H9 (cell line): ENCODE results near the gene G6PC2. TPM values are rescaled to one million over a fixed set of nuclear protein-coding genes. Genes with fewer than 3 reads are reported as not detected.

Experiments used
- DNase-seq: peaks from one replicate; pipeline ENCODE4 v3.0.0-alpha.2; 2017
- H2AFZ ChIP-seq: one replicate; pipeline ENCODE4 v1.6.1; 2013; ENCODE audit warnings: mild to moderate bottlenecking, low read length, control low read depth, moderate library complexity
- H2AK5ac ChIP-seq: 2 replicates; pipeline ENCODE4 v1.6.1; 2013; ENCODE audit warnings: low read length, control low read depth, mixed read lengths; ENCODE audit not compliant: insufficient read length
- H2BK120ac ChIP-seq: one replicate; pipeline ENCODE4 v1.6.1; 2013; ENCODE audit warnings: low read depth, mild to moderate bottlenecking, low read length, control low read depth, inconsistent platforms; ENCODE audit not compliant: poor library complexity, severe bottlenecking
- H2BK12ac ChIP-seq: 2 replicates; pipeline ENCODE4 v1.6.1; 2013; ENCODE audit warnings: low read length, control low read depth, mixed read lengths, low read depth; ENCODE audit not compliant: insufficient read length
- H2BK15ac ChIP-seq: 2 replicates; pipeline ENCODE4 v1.6.1; 2013; ENCODE audit warnings: low read depth, low read length, control low read depth
- H2BK20ac ChIP-seq: one replicate; pipeline ENCODE4 v1.6.1; 2013; ENCODE audit warnings: low read depth, mild to moderate bottlenecking, low read length, control low read depth, inconsistent platforms; ENCODE audit not compliant: poor library complexity, severe bottlenecking
- H2BK5ac ChIP-seq: 2 replicates; pipeline ENCODE4 v1.6.1; 2013; ENCODE audit warnings: low read length, control low read depth, mixed read lengths; ENCODE audit not compliant: insufficient read length
- H3K14ac ChIP-seq: 2 replicates; pipeline ENCODE4 v1.6.1; 2013; ENCODE audit warnings: low read length, control low read depth; ENCODE audit not compliant: insufficient read depth
- H3K18ac ChIP-seq: 2 replicates; pipeline ENCODE4 v1.6.1; 2013; ENCODE audit warnings: low read depth, mild to moderate bottlenecking, mixed read lengths, low read length, control low read depth; ENCODE audit not compliant: insufficient read length
- H3K23ac ChIP-seq: 2 replicates; pipeline ENCODE4 v1.6.1; 2013; ENCODE audit warnings: low read length, control low read depth, mixed read lengths, low read depth; ENCODE audit not compliant: insufficient read length
- H3K23me2 ChIP-seq: 2 replicates; pipeline ENCODE4 v1.6.1; 2013; ENCODE audit warnings: low read depth, mild to moderate bottlenecking, mixed read lengths, low read length, control low read depth; ENCODE audit not compliant: insufficient read length, poor library complexity, severe bottlenecking
- H3K27ac ChIP-seq: 2 replicates; pipeline ENCODE4 v1.5.1; 2013; ENCODE audit warnings: low read length, control low read depth, mixed read lengths, low read depth; ENCODE audit not compliant: insufficient read length
- H3K27me3 ChIP-seq: 2 replicates; pipeline ENCODE4 v1.6.1; 2013; ENCODE audit warnings: low read length, control low read depth, inconsistent platforms; ENCODE audit not compliant: insufficient read depth
- H3K4ac ChIP-seq: 2 replicates; pipeline ENCODE4 v1.6.1; 2013; ENCODE audit warnings: low read depth, mild to moderate bottlenecking, control low read depth, inconsistent platforms, low read length, moderate library complexity
- H3K4me1 ChIP-seq: 2 replicates; pipeline ENCODE4 v1.6.1; 2013; ENCODE audit warnings: low read length, control low read depth, inconsistent platforms; ENCODE audit not compliant: insufficient read depth
- H3K4me2 ChIP-seq: 2 replicates; pipeline ENCODE4 v1.6.1; 2013; ENCODE audit warnings: low read length, control low read depth, mixed read lengths; ENCODE audit not compliant: insufficient read length, insufficient read depth
- H3K56ac ChIP-seq: 2 replicates; pipeline ENCODE4 v1.6.1; 2013; ENCODE audit warnings: low read depth, mild to moderate bottlenecking, mixed read lengths, low read length, control low read depth; ENCODE audit not compliant: insufficient read length
- H3K79me1 ChIP-seq: 2 replicates; pipeline ENCODE4 v1.6.1; 2013; ENCODE audit warnings: low read depth, mild to moderate bottlenecking, moderate library complexity, low read length, control low read depth, inconsistent platforms; ENCODE audit not compliant: insufficient read depth, poor library complexity, severe bottlenecking
- H3K79me2 ChIP-seq: 2 replicates; pipeline ENCODE4 v1.6.1; 2013; ENCODE audit warnings: low read length, control low read depth, inconsistent platforms; ENCODE audit not compliant: insufficient read depth
- H3K9ac ChIP-seq: 2 replicates; pipeline ENCODE4 v1.6.1; 2013; ENCODE audit warnings: low read length, control low read depth, mixed read lengths; ENCODE audit not compliant: insufficient read length; ENCODE audit errors: extremely low read depth
- H3K9me3 ChIP-seq: one replicate; pipeline ENCODE4 v1.6.1; 2013; ENCODE audit warnings: low read depth, low read length, inconsistent platforms; ENCODE audit not compliant: control insufficient read depth
- H3T11ph ChIP-seq: one replicate; pipeline ENCODE4 v1.6.1; 2013; ENCODE audit warnings: mild to moderate bottlenecking, low read length, control low read depth, inconsistent platforms
- H4K20me1 ChIP-seq: one replicate; pipeline ENCODE4 v1.6.1; 2013; ENCODE audit not compliant: control insufficient read depth, insufficient read length, insufficient read depth
- H4K5ac ChIP-seq: 2 replicates; pipeline ENCODE4 v1.6.1; 2013; ENCODE audit warnings: low read depth, mild to moderate bottlenecking, mixed read lengths, low read length, control low read depth; ENCODE audit not compliant: insufficient read length
- H4K8ac ChIP-seq: replicated peaks from 2 replicates; pipeline ENCODE4 v1.6.1; 2013; ENCODE audit warnings: low read length, control low read depth, mixed read lengths, low read depth; ENCODE audit not compliant: insufficient read length
- H4K91ac ChIP-seq: 2 replicates; pipeline ENCODE4 v1.6.1; 2013; ENCODE audit warnings: low read depth, mild to moderate bottlenecking, moderate library complexity, mixed read lengths, low read length, control low read depth; ENCODE audit not compliant: insufficient read length
- H3K27ac Mint-ChIP-seq, 3 experiments: 2 replicates in 2 of 3; 3 replicates in 1 of 3; pipeline ENCODE4 v1.8.0; 2020 to 2021; ENCODE audit warnings: mixed read lengths in 3 of 3, mild to moderate bottlenecking in 1 of 3, moderate library complexity in 1 of 3
- H3K27me3 Mint-ChIP-seq: 2 replicates; pipeline ENCODE4 v1.8.0; 2021; ENCODE audit warnings: low read depth, mild to moderate bottlenecking, moderate library complexity, mixed read lengths
- H3K36me3 Mint-ChIP-seq, 3 experiments: 2 replicates in 2 of 3; 3 replicates in 1 of 3; pipeline ENCODE4 v1.8.0; 2020 to 2021; ENCODE audit warnings: low read depth in 3 of 3, mixed read lengths in 3 of 3; ENCODE audit not compliant: insufficient read depth in 1 of 3
- H3K4me1 Mint-ChIP-seq, 2 experiments: 2 replicates each; pipeline ENCODE4 v1.8.0; 2020; ENCODE audit warnings: mixed read lengths in 2 of 2
- H3K4me3 Mint-ChIP-seq, 2 experiments: 2 replicates in 1 of 2; 3 replicates in 1 of 2; pipeline ENCODE4 v1.8.0; 2020 to 2021; ENCODE audit warnings: mild to moderate bottlenecking in 2 of 2, mixed read lengths in 2 of 2, moderate library complexity in 1 of 2
- H3K9me3 Mint-ChIP-seq, 2 experiments: 2 replicates in 1 of 2; 3 replicates in 1 of 2; pipeline ENCODE4 v1.8.0; 2020; ENCODE audit warnings: mild to moderate bottlenecking in 2 of 2, mixed read lengths in 2 of 2, moderate library complexity in 1 of 2
- CTCF ChIP-seq: fragments of 200-600 bp; sonication (generic); conservative IDR thresholded peaks from 3 replicates; pipeline ENCODE4 v1.8.0; 2021; ENCODE audit warnings: antibody characterized with exemption, mild to moderate bottlenecking
- WGBS: extraction: QIAGEN DNeasy Blood & Tissue Kit; methylation state at CpG from one replicate; pipeline ENCODE4 v1.1.7; 2013; ENCODE audit warnings: missing lambda C conversion rate, low lambda C conversion rate, mixed read lengths; ENCODE audit not compliant: insufficient read length; ENCODE audit errors: extremely low coverage; 5-methylcytosine and 5-hydroxymethylcytosine counted together
- total RNA-seq: library from RNA; stranded (reverse); gene quantifications from 2 replicates; pipeline ENCODE4 v1.2.1, GENCODE V29; 2021

The G6PC2 gene
- total RNA-seq, 1 experiment from 2014 or later, result not detected

GRCh38 chr2:168948621-168949212 is 47.6 kb downstream of the G6PC2 start:
- H3K4me1 ChIP-seq, result no peaks in the 10 kb centered on the region
- no peak overlapping the region for H4K5ac ChIP-seq
- H3K23me2 ChIP-seq, result no peaks in the 10 kb centered on the region
- no peaks in the 10 kb centered on the region for H3K27me3 Mint-ChIP-seq
- no peak overlapping the region for H3K27ac ChIP-seq
- no peak overlapping the region for H3K4ac ChIP-seq
- no peak overlapping the region for H3K4me3 Mint-ChIP-seq
- H3K9me3 ChIP-seq, result no peaks in the 10 kb centered on the region
- no peak overlapping the region for H3K18ac ChIP-seq
- no peak overlapping the region for H2BK120ac ChIP-seq
- H3K27me3 ChIP-seq, result no peaks in the 10 kb centered on the region
- no peak overlapping the region for H2BK15ac ChIP-seq
- no peak overlapping the region for H2BK5ac ChIP-seq
- H3K79me1 ChIP-seq, result no peaks in the 10 kb centered on the region
- no peak overlapping the region for H3K56ac ChIP-seq
- no peak overlapping the region for H3K23ac ChIP-seq
- no peak overlapping the region for H2BK12ac ChIP-seq
- H4K8ac ChIP-seq, result no peak overlapping the region
- peaks cover 2 to 3% of the 10 kb centered on the region in 2 experiments; a peak in 1 of 4 replicates for H3K4me1 Mint-ChIP-seq
- no peak overlapping the region for H3K14ac ChIP-seq
- peaks cover 10 to 13% of the 10 kb centered on the region in 2 experiments for H3K9me3 Mint-ChIP-seq
- no peak for DNase-seq
- TF ChIP-seq CTCF, result peak; percentile 76
- WGBS, result no CpG with 5 or more reads among the region's 6 CpGs
- H3K27ac Mint-ChIP-seq, result no peak overlapping the region
- H3K4me2 ChIP-seq, result no peak overlapping the region
- H3T11ph ChIP-seq, result no peak overlapping the region
- H3K9ac ChIP-seq, result no peak overlapping the region
- no peak overlapping the region for H2AFZ ChIP-seq
- no peaks in the 10 kb centered on the region for H4K20me1 ChIP-seq
- H3K36me3 Mint-ChIP-seq, result peaks cover 0 to 11% (median 0%) of the 10 kb centered on the region in 3 experiments; a peak in 1 of 7 replicates
- no peak overlapping the region for H2BK20ac ChIP-seq
- H4K91ac ChIP-seq, result no peak overlapping the region
- H3K79me2 ChIP-seq, result no peaks in the 10 kb centered on the region
- H2AK5ac ChIP-seq, result no peak overlapping the region
